ENCODE data around the gene LSM4. TPM values are rescaled to one million over a fixed set of nuclear protein-coding genes. Genes with fewer than 3 reads are reported as not detected.

Gene LSM4
- total and polyA plus RNA-seq, 2 of the 13 experiments (the other 11 are each of a cell fraction or from before 2014, with no cell fraction given), result 65.8 to 166 TPM

DNA sequence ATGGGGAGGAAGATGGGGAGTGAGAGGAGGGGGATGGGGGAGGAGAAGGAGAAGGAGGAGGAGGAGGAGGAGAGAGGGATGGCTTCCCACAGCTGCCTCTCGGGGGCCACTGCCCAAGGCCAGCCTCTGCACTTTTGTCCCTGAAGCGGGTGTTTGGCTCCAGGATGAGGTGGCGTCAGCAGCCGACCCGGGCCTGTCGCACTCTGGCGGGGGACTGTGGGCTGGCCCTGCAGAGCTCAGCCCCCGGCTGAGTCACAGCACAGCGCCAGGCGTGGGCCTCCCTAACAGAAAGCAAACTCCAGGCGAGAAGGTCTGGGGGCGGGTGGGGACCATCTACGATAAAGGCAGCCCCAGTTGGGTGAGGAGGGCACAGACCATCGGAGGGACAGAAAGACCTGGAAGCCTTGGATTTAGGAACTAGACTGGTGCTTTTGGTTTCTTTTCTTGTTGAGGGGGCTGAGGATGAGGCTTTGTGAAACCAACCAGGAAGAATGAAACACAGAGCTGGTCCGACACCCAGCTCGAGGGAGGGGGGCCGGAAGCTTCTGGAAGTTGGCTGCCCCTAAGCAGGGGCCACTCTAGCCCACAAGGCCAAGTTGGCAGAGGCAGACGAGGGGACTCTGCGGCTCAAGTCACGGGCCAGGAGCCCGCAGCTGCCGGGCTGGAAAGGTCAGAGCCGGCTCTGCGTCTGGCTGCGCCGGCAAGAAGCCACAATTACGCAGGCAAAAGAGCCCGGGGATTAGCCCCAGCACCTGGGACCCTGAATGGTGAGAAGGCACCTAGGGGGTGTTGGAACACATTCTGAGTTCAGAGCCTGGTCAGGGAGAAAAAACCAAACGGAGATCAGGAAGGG, 18.2 kb downstream of the LSM4 start (continued):
- TF ChIP-seq, protein P1, sequence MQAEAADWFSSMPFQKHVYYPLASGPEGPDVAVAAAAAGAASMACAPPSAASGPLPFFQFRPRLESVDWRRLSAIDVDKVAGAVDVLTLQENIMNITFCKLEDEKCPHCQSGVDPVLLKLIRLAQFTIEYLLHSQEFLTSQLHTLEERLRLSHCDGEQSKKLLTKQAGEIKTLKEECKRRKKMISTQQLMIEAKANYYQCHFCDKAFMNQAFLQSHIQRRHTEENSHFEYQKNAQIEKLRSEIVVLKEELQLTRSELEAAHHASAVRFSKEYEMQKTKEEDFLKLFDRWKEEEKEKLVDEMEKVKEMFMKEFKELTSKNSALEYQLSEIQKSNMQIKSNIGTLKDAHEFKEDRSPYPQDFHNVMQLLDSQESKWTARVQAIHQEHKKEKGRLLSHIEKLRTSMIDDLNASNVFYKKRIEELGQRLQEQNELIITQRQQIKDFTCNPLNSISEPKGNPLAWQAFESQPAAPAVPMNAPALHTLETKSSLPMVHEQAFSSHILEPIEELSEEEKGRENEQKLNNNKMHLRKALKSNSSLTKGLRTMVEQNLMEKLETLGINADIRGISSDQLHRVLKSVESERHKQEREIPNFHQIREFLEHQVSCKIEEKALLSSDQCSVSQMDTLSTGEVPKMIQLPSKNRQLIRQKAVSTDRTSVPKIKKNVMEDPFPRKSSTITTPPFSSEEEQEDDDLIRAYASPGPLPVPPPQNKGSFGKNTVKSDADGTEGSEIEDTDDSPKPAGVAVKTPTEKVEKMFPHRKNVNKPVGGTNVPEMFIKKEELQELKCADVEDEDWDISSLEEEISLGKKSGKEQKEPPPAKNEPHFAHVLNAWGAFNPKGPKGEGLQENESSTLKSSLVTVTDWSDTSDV (CRISPR knock-in tag; IDR thresholded peaks at IDR 0.05), result no peak
- TF ChIP-seq, protein P2, sequence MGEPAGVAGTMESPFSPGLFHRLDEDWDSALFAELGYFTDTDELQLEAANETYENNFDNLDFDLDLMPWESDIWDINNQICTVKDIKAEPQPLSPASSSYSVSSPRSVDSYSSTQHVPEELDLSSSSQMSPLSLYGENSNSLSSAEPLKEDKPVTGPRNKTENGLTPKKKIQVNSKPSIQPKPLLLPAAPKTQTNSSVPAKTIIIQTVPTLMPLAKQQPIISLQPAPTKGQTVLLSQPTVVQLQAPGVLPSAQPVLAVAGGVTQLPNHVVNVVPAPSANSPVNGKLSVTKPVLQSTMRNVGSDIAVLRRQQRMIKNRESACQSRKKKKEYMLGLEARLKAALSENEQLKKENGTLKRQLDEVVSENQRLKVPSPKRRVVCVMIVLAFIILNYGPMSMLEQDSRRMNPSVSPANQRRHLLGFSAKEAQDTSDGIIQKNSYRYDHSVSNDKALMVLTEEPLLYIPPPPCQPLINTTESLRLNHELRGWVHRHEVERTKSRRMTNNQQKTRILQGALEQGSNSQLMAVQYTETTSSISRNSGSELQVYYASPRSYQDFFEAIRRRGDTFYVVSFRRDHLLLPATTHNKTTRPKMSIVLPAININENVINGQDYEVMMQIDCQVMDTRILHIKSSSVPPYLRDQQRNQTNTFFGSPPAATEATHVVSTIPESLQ (CRISPR knock-in tag; conservative IDR thresholded peaks at IDR 0.05), result no peak
- TF ChIP-seq ZBTB7B (CRISPR knock-in tag; IDR thresholded peaks at IDR 0.05) (peak; percentile 66; the same call in 1 of the 2 replicates), ZNF124 (CRISPR knock-in tag; IDR thresholded peaks at IDR 0.05) (no peak), TAF1 (CRISPR knock-in tag; IDR thresholded peaks at IDR 0.05) (peak; percentile 80), ZNF263 (CRISPR knock-in tag; IDR thresholded peaks at IDR 0.05) (peak; percentile 97), ARHGAP35 (CRISPR knock-in tag; IDR thresholded peaks at IDR 0.05; ENCODE audit: borderline replicate concordance) (no peak; the same call in 1 of the 2 replicates), RNF2 (conservative IDR thresholded peaks at IDR 0.05; ENCODE audit: low read depth) (no peak), ZNF530 (CRISPR knock-in tag; IDR thresholded peaks at IDR 0.05; ENCODE audit: low read depth) (no peak), TRIM24 (CRISPR knock-in tag; IDR thresholded peaks at IDR 0.05) (no peak), ZNF775 (CRISPR knock-in tag; IDR thresholded peaks at IDR 0.05; ENCODE audit: borderline replicate concordance) (no peak)
- TF ChIP-seq, protein P3, sequence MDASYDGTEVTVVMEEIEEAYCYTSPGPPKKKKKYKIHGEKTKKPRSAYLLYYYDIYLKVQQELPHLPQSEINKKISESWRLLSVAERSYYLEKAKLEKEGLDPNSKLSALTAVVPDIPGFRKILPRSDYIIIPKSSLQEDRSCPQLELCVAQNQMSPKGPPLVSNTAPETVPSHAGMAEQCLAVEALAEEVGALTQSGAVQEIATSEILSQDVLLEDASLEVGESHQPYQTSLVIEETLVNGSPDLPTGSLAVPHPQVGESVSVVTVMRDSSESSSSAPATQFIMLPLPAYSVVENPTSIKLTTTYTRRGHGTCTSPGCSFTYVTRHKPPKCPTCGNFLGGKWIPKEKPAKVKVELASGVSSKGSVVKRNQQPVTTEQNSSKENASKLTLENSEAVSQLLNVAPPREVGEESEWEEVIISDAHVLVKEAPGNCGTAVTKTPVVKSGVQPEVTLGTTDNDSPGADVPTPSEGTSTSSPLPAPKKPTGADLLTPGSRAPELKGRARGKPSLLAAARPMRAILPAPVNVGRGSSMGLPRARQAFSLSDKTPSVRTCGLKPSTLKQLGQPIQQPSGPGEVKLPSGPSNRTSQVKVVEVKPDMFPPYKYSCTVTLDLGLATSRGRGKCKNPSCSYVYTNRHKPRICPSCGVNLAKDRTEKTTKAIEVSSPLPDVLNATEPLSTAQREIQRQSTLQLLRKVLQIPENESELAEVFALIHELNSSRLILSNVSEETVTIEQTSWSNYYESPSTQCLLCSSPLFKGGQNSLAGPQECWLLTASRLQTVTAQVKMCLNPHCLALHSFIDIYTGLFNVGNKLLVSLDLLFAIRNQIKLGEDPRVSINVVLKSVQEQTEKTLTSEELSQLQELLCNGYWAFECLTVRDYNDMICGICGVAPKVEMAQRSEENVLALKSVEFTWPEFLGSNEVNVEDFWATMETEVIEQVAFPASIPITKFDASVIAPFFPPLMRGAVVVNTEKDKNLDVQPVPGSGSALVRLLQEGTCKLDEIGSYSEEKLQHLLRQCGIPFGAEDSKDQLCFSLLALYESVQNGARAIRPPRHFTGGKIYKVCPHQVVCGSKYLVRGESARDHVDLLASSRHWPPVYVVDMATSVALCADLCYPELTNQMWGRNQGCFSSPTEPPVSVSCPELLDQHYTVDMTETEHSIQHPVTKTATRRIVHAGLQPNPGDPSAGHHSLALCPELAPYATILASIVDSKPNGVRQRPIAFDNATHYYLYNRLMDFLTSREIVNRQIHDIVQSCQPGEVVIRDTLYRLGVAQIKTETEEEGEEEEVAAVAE (CRISPR knock-in tag; IDR thresholded peaks at IDR 0.05; ENCODE audit: borderline replicate concordance), result 0 out of 2 replicates have a peak, but pooled peaks have one; percentile 27
- TF ChIP-seq, protein P4, sequence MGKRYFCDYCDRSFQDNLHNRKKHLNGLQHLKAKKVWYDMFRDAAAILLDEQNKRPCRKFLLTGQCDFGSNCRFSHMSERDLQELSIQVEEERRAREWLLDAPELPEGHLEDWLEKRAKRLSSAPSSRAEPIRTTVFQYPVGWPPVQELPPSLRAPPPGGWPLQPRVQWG (CRISPR knock-in tag; IDR thresholded peaks at IDR 0.05; ENCODE audit: borderline replicate concordance, low read depth), result no peak
- TF ChIP-seq, protein P5, sequence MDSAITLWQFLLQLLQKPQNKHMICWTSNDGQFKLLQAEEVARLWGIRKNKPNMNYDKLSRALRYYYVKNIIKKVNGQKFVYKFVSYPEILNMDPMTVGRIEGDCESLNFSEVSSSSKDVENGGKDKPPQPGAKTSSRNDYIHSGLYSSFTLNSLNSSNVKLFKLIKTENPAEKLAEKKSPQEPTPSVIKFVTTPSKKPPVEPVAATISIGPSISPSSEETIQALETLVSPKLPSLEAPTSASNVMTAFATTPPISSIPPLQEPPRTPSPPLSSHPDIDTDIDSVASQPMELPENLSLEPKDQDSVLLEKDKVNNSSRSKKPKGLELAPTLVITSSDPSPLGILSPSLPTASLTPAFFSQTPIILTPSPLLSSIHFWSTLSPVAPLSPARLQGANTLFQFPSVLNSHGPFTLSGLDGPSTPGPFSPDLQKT (CRISPR knock-in tag; IDR thresholded peaks at IDR 0.05; ENCODE audit: borderline replicate concordance), result no peak
